Measurements from ENCODE around the gene WFDC11.

WFDC11 gene

GRCh38 chr20:45626540-45626939 is 43.5 kb downstream of the WFDC11 start:
- no peak for DNase-seq (ENCODE audit: low spot score)

GRCh38 chr20:45621593-45621992 is 48.4 kb downstream of the WFDC11 start:
- no peak for DNase-seq (ENCODE audit: low spot score)

GRCh38 chr20:45617591-45617990 is 52.4 kb downstream of the WFDC11 start:
- DNase-seq (ENCODE audit: low spot score), result no peak

GRCh38 chr20:45612314-45612713 is 57.7 kb downstream of the WFDC11 start:
- DNase-seq (ENCODE audit: low spot score), result no peak

- DNase-seq (ENCODE audit: low spot score), result no peak
Measured at GRCh38 chr20:45611054-45611453, 59.0 kb downstream of the WFDC11 start.

GRCh38 chr20:45607810-45608209 is 62.2 kb downstream of the WFDC11 start:
- no peak for DNase-seq (ENCODE audit: low spot score)

Measured in D341Med (cell line).